ENCODE results near the gene CADM1. TPM values are rescaled to one million over a fixed set of nuclear protein-coding genes. Genes with fewer than 3 reads are reported as not detected.

CADM1 gene
- total RNA-seq, 2 donors from 2014 or later, result 0.81 to 2.2 TPM

DNA sequence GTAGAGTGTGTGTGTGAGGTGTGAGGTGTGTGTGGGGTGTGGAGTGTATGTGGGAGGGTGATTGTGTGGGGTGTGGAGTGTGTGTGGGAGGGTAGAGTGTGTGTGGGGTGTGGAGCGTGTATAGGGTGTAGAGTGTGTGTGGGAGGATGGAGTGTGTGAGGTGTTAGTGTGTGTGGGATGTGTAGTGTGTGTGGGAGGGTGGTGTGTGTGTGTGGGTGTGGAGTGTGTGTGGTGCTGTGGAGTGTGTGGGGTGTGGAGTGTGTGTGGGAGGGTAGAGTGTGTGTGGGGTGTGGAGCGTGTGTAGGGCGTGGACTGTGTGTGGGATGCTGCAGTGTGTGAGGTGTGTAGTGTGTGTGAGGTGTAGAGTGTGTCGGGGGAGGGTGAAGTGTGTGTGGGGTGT is 356.1 kb downstream of the CADM1 start:
- H3K36me3 Mint-ChIP-seq (ENCODE audit: low read depth), result no peaks in the 10 kb centered on the region
- ATAC-seq (no peak), DNase-seq (no peak)
- H3K27me3 Mint-ChIP-seq, result no peaks in the 10 kb centered on the region
- no peak overlapping the region for H3K4me3 Mint-ChIP-seq
- H3K4me1 Mint-ChIP-seq, result no peaks in the 10 kb centered on the region
- H3K9me3 ChIP-seq (ENCODE audit: control insufficient read depth, low read length, poor library complexity, severe bottlenecking), result no peaks in the 10 kb centered on the region
- H3K27ac Mint-ChIP-seq, result no peak overlapping the region

DNA sequence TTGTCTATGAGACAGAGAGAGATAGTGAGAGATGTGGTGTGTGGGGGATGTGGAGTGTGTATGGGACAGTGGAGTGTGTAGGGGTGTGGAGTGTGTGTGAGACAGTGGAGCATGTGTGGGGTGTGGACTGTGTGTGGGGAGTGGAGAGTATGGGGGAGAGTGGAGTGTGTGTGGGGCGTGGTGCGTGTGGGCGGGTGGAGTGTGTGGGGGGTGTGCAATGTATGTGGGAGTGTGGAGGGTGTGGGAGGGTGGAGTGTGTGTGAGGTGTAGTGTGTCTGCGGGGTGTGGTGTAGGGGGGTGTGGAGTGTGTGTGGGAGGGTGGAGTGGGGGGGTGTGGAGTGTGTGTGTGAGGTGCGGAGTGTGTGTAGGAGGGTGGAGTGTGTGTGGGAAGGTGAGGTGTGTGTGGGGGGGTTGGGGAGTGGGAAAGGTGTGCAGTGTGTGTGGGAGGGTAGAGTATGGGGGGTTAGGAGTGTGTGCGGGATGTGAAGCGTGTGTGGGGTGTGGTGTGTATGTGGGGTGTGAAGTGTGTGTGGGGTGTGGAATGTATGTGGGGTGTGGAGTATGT is 356.9 kb downstream of the CADM1 start:
- Mint-ChIP-seq H3K4me1 (no peaks in the 10 kb centered on the region), H3K27ac (no peak overlapping the region), H3K4me3 (no peak overlapping the region), H3K27me3 (no peaks in the 10 kb centered on the region), H3K36me3 (ENCODE audit: low read depth) (no peaks in the 10 kb centered on the region)
- ATAC-seq, result no peak
- H3K9me3 ChIP-seq (ENCODE audit: control insufficient read depth, low read length, poor library complexity, severe bottlenecking), result no peaks in the 10 kb centered on the region
- no peak for DNase-seq

- no peaks in the 10 kb centered on the region for H3K9me3 ChIP-seq (ENCODE audit: control insufficient read depth, low read length, poor library complexity, severe bottlenecking)
- Mint-ChIP-seq H3K27me3 (peaks cover 4% of the 10 kb centered on the region), H3K4me1 (no peaks in the 10 kb centered on the region), H3K4me3 (no peak overlapping the region), H3K27ac (no peak overlapping the region), H3K36me3 (ENCODE audit: low read depth) (no peaks in the 10 kb centered on the region)
- DNase-seq (no peak), ATAC-seq (no peak)
Measured at GRCh38 chr11:115146425-115146824, 357.8 kb downstream of the CADM1 start.

- no peak overlapping the region for H3K27ac Mint-ChIP-seq
- H3K9me3 ChIP-seq (ENCODE audit: control insufficient read depth, low read length, poor library complexity, severe bottlenecking), result no peaks in the 10 kb centered on the region
- ATAC-seq (no peak), DNase-seq (no peak)
- H3K4me3 Mint-ChIP-seq, result no peak overlapping the region
- H3K36me3 Mint-ChIP-seq (ENCODE audit: low read depth), result no peaks in the 10 kb centered on the region
- peaks cover 13% of the 10 kb centered on the region for H3K27me3 Mint-ChIP-seq
- H3K4me1 Mint-ChIP-seq, result no peaks in the 10 kb centered on the region
Measured at GRCh38 chr11:115145324-115145723, 358.9 kb downstream of the CADM1 start.

- Mint-ChIP-seq H3K4me1 (no peaks in the 10 kb centered on the region), H3K4me3 (no peak overlapping the region), H3K27ac (no peak overlapping the region), H3K36me3 (ENCODE audit: low read depth) (no peaks in the 10 kb centered on the region), H3K27me3 (peaks cover 15% of the 10 kb centered on the region)
- no peaks in the 10 kb centered on the region for H3K9me3 ChIP-seq (ENCODE audit: control insufficient read depth, low read length, poor library complexity, severe bottlenecking)
- DNase-seq (no peak), ATAC-seq (no peak)
Measured at GRCh38 chr11:115144914-115145313, 359.3 kb downstream of the CADM1 start.

DNA sequence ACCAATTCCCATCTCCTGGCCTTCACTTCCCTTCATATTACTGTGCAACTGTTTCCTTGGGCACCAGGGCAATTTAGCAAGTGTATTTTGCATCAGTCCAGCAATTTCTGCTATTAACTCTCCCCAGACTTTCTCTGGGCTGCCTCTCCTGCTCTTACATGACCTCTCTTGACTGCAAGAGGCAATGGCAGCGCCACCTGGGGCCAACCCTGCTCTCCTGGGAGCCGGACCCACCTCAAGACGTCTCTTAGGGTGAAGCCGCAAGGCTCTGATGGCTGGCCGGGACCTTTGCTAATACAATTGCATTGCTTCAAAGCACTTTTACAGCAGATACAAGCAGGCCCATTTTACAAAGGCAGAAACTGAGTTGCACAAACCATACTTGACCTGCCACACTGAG is 360.2 kb downstream of the CADM1 start:
- ATAC-seq (no peak), DNase-seq (no peak)
- H3K4me1 Mint-ChIP-seq, result no peaks in the 10 kb centered on the region
- H3K36me3 Mint-ChIP-seq (ENCODE audit: low read depth), result no peaks in the 10 kb centered on the region
- no peak overlapping the region for H3K27ac Mint-ChIP-seq
- H3K9me3 ChIP-seq (ENCODE audit: control insufficient read depth, low read length, poor library complexity, severe bottlenecking), result no peaks in the 10 kb centered on the region
- peaks cover 15% of the 10 kb centered on the region for H3K27me3 Mint-ChIP-seq
- H3K4me3 Mint-ChIP-seq, result no peak overlapping the region

- no peaks in the 10 kb centered on the region for H3K9me3 ChIP-seq (ENCODE audit: control insufficient read depth, low read length, poor library complexity, severe bottlenecking)
- DNase-seq, result no peak
- H3K27ac Mint-ChIP-seq, result no peak overlapping the region
- H3K27me3 Mint-ChIP-seq, result peaks cover 15% of the 10 kb centered on the region
- no peak for ATAC-seq
- H3K4me3 Mint-ChIP-seq, result no peak overlapping the region
- H3K36me3 Mint-ChIP-seq (ENCODE audit: low read depth), result no peaks in the 10 kb centered on the region
- no peaks in the 10 kb centered on the region for H3K4me1 Mint-ChIP-seq
Measured at GRCh38 chr11:115141231-115142114, 362.7 kb downstream of the CADM1 start.

DNA sequence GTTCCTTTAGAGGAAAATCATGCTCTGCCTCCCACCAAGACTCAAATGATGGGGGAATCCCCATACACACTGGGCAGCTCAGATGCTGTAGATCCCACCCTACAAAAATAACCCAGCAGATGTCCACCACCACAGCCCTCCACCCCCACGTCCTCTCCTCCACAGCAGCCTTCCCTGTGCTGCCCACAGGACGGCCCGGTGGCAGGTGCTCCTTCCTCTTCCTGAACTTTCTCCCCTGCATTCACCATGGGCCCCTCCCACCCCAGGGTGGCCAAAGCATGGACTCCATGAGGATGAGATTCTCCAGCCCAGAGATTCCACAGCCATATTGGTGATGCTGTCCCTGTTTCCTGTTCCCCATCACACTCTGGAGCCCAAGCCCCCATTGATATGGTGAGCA is 368.3 kb downstream of the CADM1 start:
- peaks cover 2% of the 10 kb centered on the region for H3K4me1 Mint-ChIP-seq

DNA sequence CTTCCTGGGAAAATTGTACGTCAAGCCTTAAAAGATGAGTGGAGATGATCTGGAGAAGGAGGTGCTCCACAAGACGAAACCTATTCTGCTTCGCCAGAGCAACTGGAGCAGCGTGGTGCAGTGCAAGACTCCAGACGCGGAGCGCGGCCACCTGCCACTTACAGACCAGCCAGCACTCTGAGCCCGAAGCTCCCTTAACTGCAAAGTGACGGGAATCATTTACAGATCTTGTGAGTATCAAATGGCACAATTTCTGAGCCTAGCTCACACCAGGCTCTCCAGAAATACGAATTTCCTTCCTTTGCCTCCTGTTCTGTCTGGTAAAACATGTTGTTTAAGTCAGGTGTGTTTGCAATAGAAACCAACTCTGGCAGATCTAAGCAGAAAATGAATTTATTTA is 369.3 kb downstream of the CADM1 start:
- no peak for ATAC-seq
- Mint-ChIP-seq H3K27ac (no peak overlapping the region), H3K36me3 (ENCODE audit: low read depth) (no peaks in the 10 kb centered on the region), H3K4me1 (peaks cover 2% of the 10 kb centered on the region), H3K4me3 (no peak overlapping the region), H3K27me3 (peaks cover 5% of the 10 kb centered on the region)
- DNase-seq, result no peak
- H3K9me3 ChIP-seq (ENCODE audit: control insufficient read depth, low read length, poor library complexity, severe bottlenecking), result no peaks in the 10 kb centered on the region

More for the DNA sequence above, 368.3 kb downstream of the CADM1 start:
- no peaks in the 10 kb centered on the region for H3K9me3 ChIP-seq (ENCODE audit: control insufficient read depth, low read length, poor library complexity, severe bottlenecking)
- Mint-ChIP-seq H3K36me3 (ENCODE audit: low read depth) (no peaks in the 10 kb centered on the region), H3K4me3 (no peak overlapping the region), H3K27ac (no peak overlapping the region), H3K27me3 (peaks cover 12% of the 10 kb centered on the region)
- DNase-seq (no peak), ATAC-seq (no peak)

DNA sequence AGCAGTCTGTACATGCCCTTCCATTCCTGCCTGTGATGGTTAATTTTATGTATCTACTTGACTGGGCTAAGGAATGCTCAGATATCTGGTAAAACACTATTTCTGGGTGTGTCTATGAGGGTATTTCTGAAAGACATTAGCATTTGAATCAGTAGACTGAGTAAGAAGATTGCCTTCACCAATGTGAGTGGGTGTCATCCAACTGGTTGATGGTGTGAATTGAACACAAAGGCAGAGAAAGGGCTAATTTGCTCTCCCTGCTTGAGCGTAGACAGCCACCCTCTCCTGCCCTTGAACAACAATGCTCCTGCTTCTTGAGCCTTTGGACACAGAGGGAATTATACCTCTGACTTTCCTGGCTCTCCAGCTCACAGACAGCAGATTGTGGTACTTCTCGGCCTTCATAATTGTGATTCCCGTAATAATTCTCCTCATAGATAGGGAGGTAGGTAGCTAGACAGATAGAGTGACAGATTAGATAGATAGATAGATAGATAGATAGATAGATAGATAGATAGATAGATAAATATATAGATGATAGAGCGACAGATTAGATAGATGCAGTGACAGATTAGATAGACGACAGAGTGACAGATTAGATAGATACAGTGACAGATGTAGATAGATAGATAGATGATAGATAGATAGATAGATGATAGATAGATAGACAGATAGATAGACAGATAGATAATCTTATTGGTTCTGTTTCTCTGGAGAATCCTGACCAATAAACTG is 370.6 kb downstream of the CADM1 start:
- H3K4me1 Mint-ChIP-seq, result peaks cover 2% of the 10 kb centered on the region
- H3K4me3 Mint-ChIP-seq, result no peak overlapping the region
- no peak overlapping the region for H3K27ac Mint-ChIP-seq

GRCh38 chr11:115132436-115133228 is 371.6 kb downstream of the CADM1 start:
- Mint-ChIP-seq H3K4me3 (no peak overlapping the region), H3K36me3 (ENCODE audit: low read depth) (no peaks in the 10 kb centered on the region), H3K27ac (no peak overlapping the region), H3K27me3 (peaks cover 5% of the 10 kb centered on the region), H3K4me1 (peaks cover 2% of the 10 kb centered on the region)
- no peaks in the 10 kb centered on the region for H3K9me3 ChIP-seq (ENCODE audit: control insufficient read depth, low read length, poor library complexity, severe bottlenecking)
- ATAC-seq (no peak), DNase-seq (no peak)

More for the DNA sequence above, 370.6 kb downstream of the CADM1 start:
- Mint-ChIP-seq H3K27me3 (peaks cover 5% of the 10 kb centered on the region), H3K36me3 (ENCODE audit: low read depth) (no peaks in the 10 kb centered on the region)
- no peaks in the 10 kb centered on the region for H3K9me3 ChIP-seq (ENCODE audit: control insufficient read depth, low read length, poor library complexity, severe bottlenecking)
- no peak for DNase-seq
- ATAC-seq, result no peak

- Mint-ChIP-seq H3K27me3 (peaks cover 6% of the 10 kb centered on the region), H3K27ac (no peak overlapping the region), H3K4me1 (peaks cover 2% of the 10 kb centered on the region), H3K36me3 (ENCODE audit: low read depth) (no peaks in the 10 kb centered on the region), H3K4me3 (no peak overlapping the region)
- DNase-seq, result no peak
- no peaks in the 10 kb centered on the region for H3K9me3 ChIP-seq (ENCODE audit: control insufficient read depth, low read length, poor library complexity, severe bottlenecking)
- no peak for ATAC-seq
Measured at GRCh38 chr11:115129473-115130289, 374.5 kb downstream of the CADM1 start.
